Measurements from ENCODE around the gene NDUFB2. TPM values are rescaled to one million over a fixed set of nuclear protein-coding genes. Genes with fewer than 3 reads are reported as not detected.
A peak's percentile ranks its signal among the peaks of the same experiment; 100 is the strongest.

Gene NDUFB2
- total and polyA plus RNA-seq, 9 of the 15 experiments (the other 6 are each of a cell fraction or from before 2014, with no cell fraction given): 220 to 2,075 (median 320) TPM

GRCh38 chr7:140673063-140673773 lies 23.3 kb upstream of the NDUFB2 start (continued):
- TF ChIP-seq REST (IDR thresholded peaks at IDR 0.05; ENCODE audit: borderline replicate concordance): peak; percentile 3; the same call in 1 of the 2 replicates
- no peak for TF ChIP-seq REST (CRISPR knock-in tag; IDR thresholded peaks at IDR 0.05; ENCODE audit: low read depth)
- TF ChIP-seq YY1 (IDR thresholded peaks at IDR 0.05; ENCODE audit: borderline replicate concordance in 1 of 3, control insufficient read depth in 1 of 3, extremely low read depth in 1 of 3, insufficient read depth in 3 of 3, insufficient read length in 1 of 3, insufficient replicate concordance in 2 of 3, low read depth in 1 of 3, low read length in 2 of 3): peak in 2 of 3 experiments; percentile 12 to 24
- TF ChIP-seq MAZ (CRISPR knock-in tag; conservative IDR thresholded peaks at IDR 0.05 in 1 of 2, IDR thresholded peaks at IDR 0.05 in 1 of 2): peak; percentile 59 to 95; a peak in 3 of 4 replicates
- peak; percentile 70 for TF ChIP-seq ZEB2 (IDR thresholded peaks at IDR 0.05)
- TF ChIP-seq CHD1 (IDR thresholded peaks at IDR 0.05; ENCODE audit: low read length): no peak
- TF ChIP-seq HDAC8 (tag; IDR thresholded peaks at IDR 0.05): peak; percentile 79
- TF ChIP-seq HLTF (IDR thresholded peaks at IDR 0.05): no peak
- TF ChIP-seq NCOA6 (IDR thresholded peaks at IDR 0.05): no peak
- TF ChIP-seq FOXP1 (CRISPR knock-in tag; IDR thresholded peaks at IDR 0.05): peak; percentile 57; the same call in 1 of the 2 replicates
- TF ChIP-seq FOXK1 (CRISPR knock-in tag; IDR thresholded peaks at IDR 0.05; ENCODE audit: borderline replicate concordance): no peak; the same call in 1 of the 2 replicates
- no peak for TF ChIP-seq ATF1 (CRISPR knock-in tag; IDR thresholded peaks at IDR 0.05)
- TF ChIP-seq ATF1 (tag; IDR thresholded peaks at IDR 0.05): peak; percentile 44
- no peak for TF ChIP-seq FOXA1 (IDR thresholded peaks at IDR 0.05; ENCODE audit: borderline replicate concordance)
- no peak for TF ChIP-seq ZNF584 (CRISPR knock-in tag; IDR thresholded peaks at IDR 0.05; ENCODE audit: low read depth)
- no peak for TF ChIP-seq SNAPC5 (CRISPR knock-in tag; IDR thresholded peaks at IDR 0.05)
- TF ChIP-seq ZNF217 (CRISPR knock-in tag; IDR thresholded peaks at IDR 0.05): no peak
- TF ChIP-seq BRF1 (IDR thresholded peaks at IDR 0.05; ENCODE audit: borderline replicate concordance, extremely low read depth, insufficient read length): no peak
- 0 out of 2 replicates have a peak, but pooled peaks have one; percentile 34 for TF ChIP-seq ZBTB26 (CRISPR knock-in tag; IDR thresholded peaks at IDR 0.05)

Data from K562 (cell line).